ENCODE measurements around the gene PLCB4.

DNA sequence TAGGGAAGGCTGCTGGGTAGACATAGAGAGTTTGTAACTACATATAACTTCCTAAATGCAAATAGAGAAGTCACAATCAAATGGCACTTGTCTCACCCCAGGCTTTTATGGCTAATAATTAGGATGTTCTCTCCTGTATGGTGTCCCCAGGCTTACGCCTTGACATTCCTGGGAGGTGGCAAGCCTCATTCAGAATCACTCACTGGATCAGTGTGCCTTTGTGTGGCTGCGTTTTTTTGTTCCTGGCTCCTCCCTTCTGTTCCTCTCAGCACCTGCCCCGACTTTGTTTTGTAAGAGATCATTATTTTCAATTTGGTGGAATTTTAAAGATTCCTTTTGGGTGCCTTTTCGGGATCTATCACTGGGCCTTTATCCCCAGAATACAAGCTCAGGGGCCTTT lies 451.2 kb downstream of the PLCB4 start:
- TF ChIP-seq, protein P1, sequence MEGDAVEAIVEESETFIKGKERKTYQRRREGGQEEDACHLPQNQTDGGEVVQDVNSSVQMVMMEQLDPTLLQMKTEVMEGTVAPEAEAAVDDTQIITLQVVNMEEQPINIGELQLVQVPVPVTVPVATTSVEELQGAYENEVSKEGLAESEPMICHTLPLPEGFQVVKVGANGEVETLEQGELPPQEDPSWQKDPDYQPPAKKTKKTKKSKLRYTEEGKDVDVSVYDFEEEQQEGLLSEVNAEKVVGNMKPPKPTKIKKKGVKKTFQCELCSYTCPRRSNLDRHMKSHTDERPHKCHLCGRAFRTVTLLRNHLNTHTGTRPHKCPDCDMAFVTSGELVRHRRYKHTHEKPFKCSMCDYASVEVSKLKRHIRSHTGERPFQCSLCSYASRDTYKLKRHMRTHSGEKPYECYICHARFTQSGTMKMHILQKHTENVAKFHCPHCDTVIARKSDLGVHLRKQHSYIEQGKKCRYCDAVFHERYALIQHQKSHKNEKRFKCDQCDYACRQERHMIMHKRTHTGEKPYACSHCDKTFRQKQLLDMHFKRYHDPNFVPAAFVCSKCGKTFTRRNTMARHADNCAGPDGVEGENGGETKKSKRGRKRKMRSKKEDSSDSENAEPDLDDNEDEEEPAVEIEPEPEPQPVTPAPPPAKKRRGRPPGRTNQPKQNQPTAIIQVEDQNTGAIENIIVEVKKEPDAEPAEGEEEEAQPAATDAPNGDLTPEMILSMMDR (IDR thresholded peaks at IDR 0.05; ENCODE audit: insufficient read depth, low read length), result no peak
- TF ChIP-seq POLR2AphosphoS5 (IDR thresholded peaks at IDR 0.05; ENCODE audit: low read depth) (no peak), GABPA (IDR thresholded peaks at IDR 0.05; ENCODE audit: low read depth) (no peak), SPI1 (IDR thresholded peaks at IDR 0.05; ENCODE audit: borderline replicate concordance, low read depth) (no peak)
